BLaER1 (cell line): ENCODE data around the gene BUB1.

ENCODE experiments used
- H3K27ac ChIP-seq: shearing (Covaris generic); formaldehyde crosslinking; 2 replicates; pipeline ENCODE4 v1.8.1; 2022
- H3K27me3 ChIP-seq: shearing (Covaris generic); formaldehyde crosslinking; 2 replicates; pipeline ENCODE4 v1.8.1; 2022
- H3K36me3 ChIP-seq: shearing (Covaris generic); formaldehyde crosslinking; 2 replicates; pipeline ENCODE4 v1.8.1; 2022
- H3K4me1 ChIP-seq: shearing (Covaris generic); formaldehyde crosslinking; 2 replicates; pipeline ENCODE4 v1.8.1; 2022
- H3K4me2 ChIP-seq: shearing (Covaris generic); formaldehyde crosslinking; 2 replicates; pipeline ENCODE4 v1.8.1; 2022
- H3K4me3 ChIP-seq: shearing (Covaris generic); formaldehyde crosslinking; 2 replicates; pipeline ENCODE4 v1.8.1; 2022
- H3K9ac ChIP-seq: shearing (Covaris generic); formaldehyde crosslinking; 2 replicates; pipeline ENCODE4 v1.8.1; 2022
- H3K9me3 ChIP-seq: shearing (Covaris generic); formaldehyde crosslinking; 2 replicates; pipeline ENCODE4 v1.8.1; 2022
- H4K20me1 ChIP-seq: shearing (Covaris generic); formaldehyde crosslinking; 2 replicates; pipeline ENCODE4 v1.8.1; 2022
- Cebpa-rat ChIP-seq: shearing (Covaris generic); IDR thresholded peaks from 2 replicates; pipeline ENCODE4 v1.8.1; 2022

The BUB1 gene

DNA sequence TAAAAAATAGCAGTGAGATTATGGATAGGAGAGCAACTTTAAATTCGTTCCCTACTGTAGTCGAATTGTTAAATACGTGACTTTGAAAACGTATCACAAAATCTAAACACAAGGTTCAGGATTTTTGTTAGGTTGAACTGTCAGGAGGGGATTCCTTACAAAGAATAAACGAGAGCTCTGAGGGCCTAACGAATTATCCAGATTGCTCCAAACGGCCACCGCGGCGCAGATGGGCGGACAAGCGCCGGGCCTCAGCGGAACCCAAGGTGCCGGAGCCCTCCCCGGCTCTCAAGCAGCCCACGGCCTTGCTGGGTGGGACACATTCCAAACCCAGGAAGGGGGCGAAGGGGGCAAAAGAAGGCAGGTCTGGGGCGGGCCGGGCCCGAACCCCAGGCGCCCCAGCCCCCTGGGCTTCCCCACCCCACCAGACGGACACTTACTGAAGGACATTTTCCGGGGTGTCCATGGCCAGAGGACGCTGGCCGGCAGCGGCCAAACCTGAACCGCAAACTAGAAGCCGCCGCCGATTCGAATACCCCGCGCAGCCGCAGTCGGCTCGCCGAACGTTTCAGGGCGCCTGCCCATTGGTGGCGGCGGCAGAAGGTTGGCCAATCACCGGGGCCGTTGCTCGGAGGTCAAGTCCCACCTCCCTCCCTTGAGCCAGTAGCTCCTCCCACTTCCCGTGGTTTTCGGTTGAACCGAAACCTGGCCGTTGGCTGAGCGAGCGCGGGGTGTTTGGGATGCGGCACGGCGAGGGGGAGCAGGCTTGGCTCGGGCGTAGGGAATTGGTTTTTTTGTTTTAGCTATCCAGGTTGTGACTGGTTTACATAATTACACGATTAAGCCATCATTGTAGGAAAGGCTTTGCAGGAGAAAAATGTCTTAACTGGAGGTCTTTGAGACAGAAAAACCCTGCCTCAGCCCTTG is at the start of gene BUB1:
Gene BUB1 (minus strand): TSS at position 534 of the 927 bp plus-strand sequence. CDS start 68 bp downstream, at position 466.
- Histone ChIP-seq H3K9ac (peak within 1 kb of the TSS; percentile 89), H3K4me1 (peaks cover 59% of the 10 kb centered on the region), H4K20me1 (peaks cover 27% of the 10 kb centered on the region), H3K9me3 (no peaks in the 10 kb centered on the region), H3K36me3 (peaks cover 14% of the 10 kb centered on the region), H3K4me3 (peak within 1 kb of the TSS; percentile 90), H3K27me3 (no peaks in the 10 kb centered on the region), H3K27ac (peak within 1 kb of the TSS; percentile 96), H3K4me2 (peak within 1 kb of the TSS; percentile 97)
- no peak for TF ChIP-seq Cebpa-rat

- Histone ChIP-seq H3K9me3 (no peaks in the 10 kb centered on the region), H3K36me3 (no peaks in the 10 kb centered on the region), H3K27ac (no peak overlapping the region), H3K27me3 (peaks cover 8% of the 10 kb centered on the region), H3K4me1 (peaks cover 30% of the 10 kb centered on the region), H3K4me3 (no peak overlapping the region), H3K9ac (no peak overlapping the region), H4K20me1 (no peaks in the 10 kb centered on the region), H3K4me2 (peak overlapping the region; percentile 41)
- no peak for TF ChIP-seq Cebpa-rat
These were observed 48.4 kb upstream of the BUB1 start for GRCh38 chr2:110726285-110726684.

DNA sequence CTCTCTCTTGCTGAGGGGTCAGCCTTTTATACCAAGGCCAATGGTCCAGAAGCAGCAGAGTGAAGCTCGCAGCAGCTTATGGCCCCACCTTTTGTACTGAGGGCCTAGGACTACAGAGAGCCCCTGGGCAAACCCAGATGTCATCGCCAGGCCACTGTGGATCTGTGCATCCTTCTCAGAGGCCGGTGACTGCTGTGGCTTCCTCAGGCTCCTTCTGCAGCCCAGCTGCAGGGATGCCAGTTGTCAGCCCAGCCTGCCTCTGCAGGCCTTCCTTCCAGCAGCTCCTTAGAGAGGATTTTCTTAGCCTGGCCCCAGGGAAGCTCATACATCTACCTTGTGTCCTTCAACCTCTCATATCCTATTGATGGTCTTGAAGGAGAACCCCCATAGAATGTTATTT is 48.0 kb upstream of the BUB1 start:
- Histone ChIP-seq H3K4me2 (peak overlapping the region; percentile 41), H3K36me3 (no peaks in the 10 kb centered on the region), H3K9me3 (no peaks in the 10 kb centered on the region), H3K4me1 (peaks cover 26% of the 10 kb centered on the region), H3K27ac (no peak overlapping the region), H4K20me1 (no peaks in the 10 kb centered on the region), H3K4me3 (no peak overlapping the region), H3K27me3 (0 out of 2 replicates have a peak, but pooled peaks cover 4% of the 10 kb centered on the region), H3K9ac (no peak overlapping the region)
- TF ChIP-seq Cebpa-rat: no peak

DNA sequence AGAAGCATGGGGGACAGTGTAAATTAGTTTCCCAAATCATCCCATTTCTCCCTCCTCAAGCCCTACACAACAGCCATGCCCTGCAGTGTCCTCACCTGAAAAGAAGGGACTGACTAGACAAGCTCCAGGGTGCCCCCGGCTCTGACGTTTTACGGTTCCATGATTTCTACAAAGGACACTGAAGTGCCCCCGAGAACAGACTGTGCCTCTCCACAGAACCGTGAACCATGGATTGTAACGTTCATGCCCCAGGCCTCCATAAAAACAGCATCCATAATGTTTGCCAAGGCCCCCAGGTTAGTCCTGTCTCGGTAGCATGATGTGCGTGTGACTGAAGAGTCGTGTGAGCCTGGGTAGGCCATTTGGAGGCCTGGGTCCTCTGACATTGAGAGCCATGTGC is 47.5 kb upstream of the BUB1 start:
- Histone ChIP-seq H3K4me3 (no peak overlapping the region), H3K4me1 (peaks cover 21% of the 10 kb centered on the region), H3K9ac (no peak overlapping the region), H3K4me2 (no peak overlapping the region), H3K27ac (no peak overlapping the region), H3K9me3 (no peaks in the 10 kb centered on the region), H3K27me3 (no peaks in the 10 kb centered on the region), H4K20me1 (no peaks in the 10 kb centered on the region), H3K36me3 (no peaks in the 10 kb centered on the region)
- TF ChIP-seq Cebpa-rat: no peak

- Histone ChIP-seq H3K36me3 (no peaks in the 10 kb centered on the region), H3K27ac (no peak overlapping the region), H3K9me3 (no peaks in the 10 kb centered on the region), H3K4me3 (no peak overlapping the region), H4K20me1 (no peaks in the 10 kb centered on the region), H3K27me3 (no peaks in the 10 kb centered on the region), H3K4me1 (peaks cover 15% of the 10 kb centered on the region), H3K9ac (no peak overlapping the region), H3K4me2 (no peak overlapping the region)
- no peak for TF ChIP-seq Cebpa-rat
These were observed 47.0 kb upstream of the BUB1 start for GRCh38 chr2:110724820-110725219.

DNA sequence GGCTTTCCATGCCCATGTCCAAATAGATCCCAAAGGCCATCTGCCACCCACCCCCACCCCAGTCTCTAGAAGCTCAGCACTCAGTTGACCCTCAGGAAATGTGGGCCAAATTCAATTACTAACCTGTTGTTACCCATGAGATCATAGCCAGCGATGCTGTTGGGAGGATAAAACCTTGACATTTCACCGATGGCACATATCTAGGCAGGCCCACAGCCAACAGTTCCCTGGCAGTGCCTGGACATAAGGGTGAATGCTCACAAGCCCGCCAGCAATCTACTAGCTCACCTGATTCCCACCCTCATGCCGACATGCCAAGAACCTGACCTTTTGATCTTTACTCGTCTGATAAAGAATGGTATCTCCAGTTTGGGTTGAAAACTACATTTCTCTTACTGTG is 42.7 kb upstream of the BUB1 start:
- peaks cover 16% of the 10 kb centered on the region for H3K4me1 ChIP-seq
- H3K27ac ChIP-seq: no peak overlapping the region
- TF ChIP-seq Cebpa-rat: no peak
- no peaks in the 10 kb centered on the region for H3K9me3 ChIP-seq
- no peaks in the 10 kb centered on the region for H4K20me1 ChIP-seq
- no peak overlapping the region for H3K4me2 ChIP-seq
- H3K27me3 ChIP-seq: no peaks in the 10 kb centered on the region
- H3K36me3 ChIP-seq: no peaks in the 10 kb centered on the region
- no peak overlapping the region for H3K9ac ChIP-seq
- H3K4me3 ChIP-seq: no peak overlapping the region

DNA sequence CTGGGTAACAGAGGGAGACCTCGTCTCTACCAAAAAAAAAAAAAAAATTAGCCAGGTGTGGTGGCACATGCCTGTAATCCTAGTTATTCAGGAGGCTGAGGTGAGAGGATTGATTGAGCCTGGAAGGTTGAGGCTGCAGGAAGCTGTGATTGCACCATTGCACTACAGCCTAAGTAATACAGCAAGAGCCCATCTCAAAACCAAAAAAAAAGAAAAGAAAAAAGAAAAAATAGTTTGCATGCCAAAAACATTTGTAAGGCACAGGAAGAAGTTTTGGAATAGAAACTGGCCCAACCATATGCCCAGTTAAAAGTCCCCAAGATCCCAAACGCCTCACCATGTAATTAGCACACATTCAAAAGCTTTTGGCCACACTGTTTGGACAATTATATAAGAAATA is 41.1 kb upstream of the BUB1 start:
- Histone ChIP-seq H3K36me3 (no peaks in the 10 kb centered on the region), H3K4me3 (no peak overlapping the region), H3K4me1 (peaks cover 10% of the 10 kb centered on the region), H3K9ac (no peak overlapping the region), H3K27me3 (no peaks in the 10 kb centered on the region), H3K4me2 (no peak overlapping the region), H4K20me1 (no peaks in the 10 kb centered on the region), H3K9me3 (no peaks in the 10 kb centered on the region), H3K27ac (no peak overlapping the region)
- no peak for TF ChIP-seq Cebpa-rat

GRCh38 chr2:110718382-110718781 is 40.5 kb upstream of the BUB1 start:
- Histone ChIP-seq H3K9me3 (no peaks in the 10 kb centered on the region), H3K27ac (no peak overlapping the region), H4K20me1 (no peaks in the 10 kb centered on the region), H3K9ac (no peak overlapping the region), H3K4me1 (peaks cover 9% of the 10 kb centered on the region), H3K4me3 (no peak overlapping the region), H3K27me3 (no peaks in the 10 kb centered on the region), H3K36me3 (no peaks in the 10 kb centered on the region), H3K4me2 (no peak overlapping the region)
- no peak for TF ChIP-seq Cebpa-rat

DNA sequence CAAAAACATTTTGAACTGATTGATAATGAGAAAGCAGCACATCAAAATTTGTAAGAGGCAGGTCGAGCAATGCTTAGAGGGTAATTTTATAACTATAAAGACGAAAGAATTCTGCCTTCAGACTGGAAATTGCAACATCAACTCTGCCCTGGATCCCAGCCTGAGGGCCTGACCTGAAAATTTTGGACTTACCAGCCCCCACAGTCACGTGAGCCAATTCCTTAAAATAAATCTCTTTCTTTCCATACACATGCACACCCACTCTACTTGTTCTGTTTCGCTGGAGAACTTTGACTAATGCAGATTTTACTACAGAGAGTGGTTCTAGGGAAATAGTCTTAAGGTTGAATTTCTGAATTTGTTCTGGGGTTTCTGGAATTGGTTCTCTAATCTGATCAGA is 39.9 kb upstream of the BUB1 start:
- Histone ChIP-seq H3K36me3 (no peaks in the 10 kb centered on the region), H3K9me3 (no peaks in the 10 kb centered on the region), H3K27me3 (no peaks in the 10 kb centered on the region), H3K4me3 (no peak overlapping the region), H3K4me1 (peaks cover 9% of the 10 kb centered on the region), H3K9ac (no peak overlapping the region), H3K27ac (no peak overlapping the region), H4K20me1 (no peaks in the 10 kb centered on the region), H3K4me2 (no peak overlapping the region)
- no peak for TF ChIP-seq Cebpa-rat

DNA sequence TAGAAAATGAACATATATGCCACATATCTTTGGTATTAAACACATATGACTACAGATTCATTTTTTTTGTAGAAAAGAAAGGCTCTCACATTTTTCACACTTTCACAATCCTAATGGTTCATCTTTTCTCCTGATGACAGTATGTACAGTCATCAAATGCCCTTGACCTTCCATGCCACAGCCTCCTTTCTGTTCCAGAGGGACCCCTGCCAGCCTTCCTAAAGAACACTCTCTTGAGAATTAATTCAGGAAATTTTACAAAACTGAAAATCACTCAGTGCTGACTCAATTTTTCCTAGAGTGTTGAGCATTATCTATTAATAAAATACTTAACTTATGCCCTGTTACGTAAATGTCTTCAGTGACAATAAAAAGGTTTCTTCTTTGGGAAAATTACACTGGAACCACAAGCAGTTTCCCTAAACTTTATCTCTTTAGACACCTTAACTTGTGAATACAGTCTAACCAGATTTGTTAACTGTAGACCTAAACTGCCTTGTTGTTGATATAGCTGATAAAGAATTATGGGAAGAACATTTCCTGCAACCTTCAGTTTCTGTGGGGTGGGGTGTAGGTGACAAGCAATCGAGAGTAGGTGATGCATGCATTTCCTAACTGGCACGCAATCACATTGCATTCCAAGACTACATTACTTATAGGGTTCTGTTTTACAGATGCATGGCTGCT is 39.2 kb upstream of the BUB1 start:
- no peak for TF ChIP-seq Cebpa-rat
- H3K9ac ChIP-seq: no peak overlapping the region
- peaks cover 9% of the 10 kb centered on the region for H3K4me1 ChIP-seq
- H3K9me3 ChIP-seq: no peaks in the 10 kb centered on the region
- no peaks in the 10 kb centered on the region for H4K20me1 ChIP-seq
- no peaks in the 10 kb centered on the region for H3K36me3 ChIP-seq
- no peak overlapping the region for H3K27ac ChIP-seq
- H3K4me2 ChIP-seq: peak overlapping the region; percentile 1; the same call in 1 of the 2 replicates
- no peak overlapping the region for H3K4me3 ChIP-seq
- H3K27me3 ChIP-seq: no peaks in the 10 kb centered on the region
